GM19397 (cell line): ENCODE data around the gene RAB6C.
"Not testable (repeated sequence)": the region's sequence is repeated elsewhere in the genome, so short reads cannot be mapped to it uniquely, and the experiment has no call there.

ENCODE experiments used
- ATAC-seq: cut with Tn5 transposase; IDR thresholded peaks from one replicate; pipeline ENCODE4 v1.9.1; 2021; ENCODE audit warnings: mild to moderate bottlenecking, moderate library complexity; ENCODE audit not compliant: unreplicated experiment

The RAB6C gene

GRCh38 chr2:129993151-129993550, 13.7 kb downstream of the RAB6C start:
- not testable (repeated sequence) for ATAC-seq

- not testable (repeated sequence) for ATAC-seq
Measured at GRCh38 chr2:129996657-129997237, 17.3 kb downstream of the RAB6C start.

GRCh38 chr2:129998771-129999170, 19.3 kb downstream of the RAB6C start:
- not testable (repeated sequence) for ATAC-seq

GRCh38 chr2:130005862-130006261, 26.4 kb downstream of the RAB6C start:
- ATAC-seq: not testable (repeated sequence)

GRCh38 chr2:130016701-130017100, 37.2 kb downstream of the RAB6C start:
- ATAC-seq: not testable (repeated sequence)

- ATAC-seq: no peak
Measured at GRCh38 chr2:130019402-130019801, 39.9 kb downstream of the RAB6C start.

- not testable (repeated sequence) for ATAC-seq
Measured at GRCh38 chr2:130020069-130020468, 40.6 kb downstream of the RAB6C start.

GRCh38 chr2:130025931-130026330, 46.5 kb downstream of the RAB6C start:
- ATAC-seq: not testable (repeated sequence)
